Fibroblast of skin of right quadriceps (primary cell): ENCODE data around the gene FNBP1.

Experiments used
- DNase-seq: peaks from one replicate; pipeline ENCODE4 v3.0.0-alpha.2; 2013

FNBP1 gene

GRCh38 chr9:129871046-129871445 lies 171.9 kb downstream of the FNBP1 start:
- DNase-seq: no peak

DNA sequence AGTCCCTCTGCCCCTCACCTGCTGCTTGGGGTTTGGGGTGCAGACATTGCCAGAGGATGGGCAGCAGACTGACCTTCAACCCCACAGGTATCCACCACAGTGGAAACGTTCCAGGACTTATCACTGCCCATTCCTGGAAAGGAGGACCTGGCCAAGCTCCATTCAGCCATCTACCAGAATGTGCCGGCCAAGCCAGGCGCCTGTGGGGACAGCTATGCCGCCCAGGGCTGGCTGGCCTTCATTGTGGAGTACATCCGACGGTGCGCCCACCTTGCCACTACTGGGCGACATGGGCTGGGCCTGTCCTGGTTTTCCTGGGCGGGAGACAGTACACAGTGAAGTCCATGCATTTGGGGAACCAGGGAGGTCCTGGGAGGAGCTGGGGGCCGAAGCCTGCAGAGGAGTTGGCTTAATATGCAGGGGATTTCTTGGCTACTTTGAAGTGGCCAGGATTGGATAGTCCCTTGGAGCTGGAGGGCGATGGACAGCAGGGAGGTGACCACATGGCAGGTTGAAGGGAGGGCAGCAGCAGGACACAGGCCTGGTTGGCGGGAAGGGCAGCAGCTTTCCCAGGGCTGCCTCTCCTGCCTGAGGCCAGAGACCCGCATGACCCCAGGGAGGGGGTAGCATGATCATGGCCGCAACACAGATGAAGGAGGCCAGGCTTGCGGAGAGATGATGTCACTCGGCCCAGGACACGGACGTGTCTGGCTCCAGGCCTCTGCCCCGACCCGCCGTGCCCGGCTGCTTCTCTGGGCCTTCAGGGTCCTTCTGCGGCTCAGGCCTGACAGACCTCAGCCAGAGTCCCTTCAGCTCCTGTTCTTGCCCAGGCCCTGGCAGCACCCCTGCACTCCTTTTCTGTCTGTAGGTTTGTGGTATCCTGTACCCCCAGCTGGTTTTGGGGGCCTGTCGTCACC lies 173.1 kb downstream of the FNBP1 start:
- no peak for DNase-seq

DNA sequence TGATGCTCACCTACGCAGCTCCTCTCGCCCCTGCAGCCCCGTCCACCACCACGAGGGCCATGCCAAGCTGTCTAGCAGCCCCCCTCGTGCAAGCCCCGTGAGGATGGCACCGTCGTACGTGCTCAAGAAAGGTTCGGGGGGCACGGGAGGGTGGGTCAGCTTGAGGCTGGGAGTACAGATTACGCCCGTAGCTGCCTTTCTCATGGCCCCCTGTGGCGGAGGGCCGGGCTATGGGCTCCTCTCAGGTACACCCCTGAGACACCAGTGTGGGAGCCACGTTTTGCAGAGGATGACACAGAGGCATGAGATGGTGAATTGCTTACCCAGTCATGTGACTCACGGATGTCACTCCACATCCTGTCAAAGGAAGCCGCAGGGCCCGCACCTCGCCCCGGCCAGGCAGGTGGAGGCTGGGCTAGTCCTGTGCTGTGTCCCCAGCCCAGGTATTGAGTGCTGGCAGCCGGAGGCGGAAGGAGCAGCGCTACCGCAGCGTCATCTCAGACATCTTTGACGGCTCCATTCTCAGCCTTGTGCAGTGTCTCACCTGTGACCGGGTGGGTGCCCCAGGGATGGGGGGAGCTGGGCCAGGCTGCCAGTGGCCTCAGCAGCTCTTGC lies 174.0 kb downstream of the FNBP1 start:
- DNase-seq: no peak

GRCh38 chr9:129868023-129868871 lies 174.7 kb downstream of the FNBP1 start:
- no peak for DNase-seq

DNA sequence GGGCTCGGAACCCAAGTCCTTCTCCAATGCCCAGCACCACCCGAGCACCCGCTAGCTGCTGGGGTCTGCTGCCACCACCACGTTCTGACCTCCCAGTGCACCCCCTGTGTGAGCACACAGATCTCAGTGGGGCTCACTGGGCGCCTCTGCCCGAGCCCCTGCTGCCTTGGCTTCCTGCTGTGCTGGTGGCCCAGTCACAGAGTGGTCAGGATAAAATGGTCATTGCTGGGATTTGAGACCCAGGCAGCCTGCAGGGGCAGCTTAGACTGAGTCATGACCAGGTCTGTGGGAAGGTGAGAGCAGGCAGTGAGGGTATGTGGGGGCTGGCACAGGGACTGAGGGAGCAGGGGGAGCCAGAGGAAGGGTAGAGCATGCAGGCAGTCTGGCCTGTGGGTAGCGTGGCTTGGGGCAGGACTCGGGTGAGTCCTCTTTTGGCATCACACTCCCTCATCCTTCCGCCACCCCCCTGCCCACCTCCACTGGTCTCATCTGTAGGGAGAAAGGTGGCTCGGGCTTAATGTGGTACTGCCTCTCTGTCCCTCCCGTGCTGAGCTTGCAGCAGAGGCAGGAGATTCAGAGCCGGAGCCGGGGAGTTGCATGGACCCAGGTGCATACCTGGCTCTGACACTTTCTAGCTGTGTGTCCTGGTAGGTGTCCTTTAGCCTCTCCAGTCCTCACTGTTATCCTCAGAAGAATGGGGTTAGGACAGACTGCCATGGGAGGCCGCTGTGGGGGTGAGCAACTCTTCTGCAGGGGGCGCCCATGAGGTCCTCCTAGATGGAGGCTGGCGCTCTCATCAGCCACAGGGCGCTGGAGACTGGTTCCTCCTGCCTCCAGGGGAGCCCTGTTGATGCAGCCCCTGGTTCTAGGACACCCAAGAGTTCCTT lies 175.6 kb downstream of the FNBP1 start:
- DNase-seq: no peak

DNA sequence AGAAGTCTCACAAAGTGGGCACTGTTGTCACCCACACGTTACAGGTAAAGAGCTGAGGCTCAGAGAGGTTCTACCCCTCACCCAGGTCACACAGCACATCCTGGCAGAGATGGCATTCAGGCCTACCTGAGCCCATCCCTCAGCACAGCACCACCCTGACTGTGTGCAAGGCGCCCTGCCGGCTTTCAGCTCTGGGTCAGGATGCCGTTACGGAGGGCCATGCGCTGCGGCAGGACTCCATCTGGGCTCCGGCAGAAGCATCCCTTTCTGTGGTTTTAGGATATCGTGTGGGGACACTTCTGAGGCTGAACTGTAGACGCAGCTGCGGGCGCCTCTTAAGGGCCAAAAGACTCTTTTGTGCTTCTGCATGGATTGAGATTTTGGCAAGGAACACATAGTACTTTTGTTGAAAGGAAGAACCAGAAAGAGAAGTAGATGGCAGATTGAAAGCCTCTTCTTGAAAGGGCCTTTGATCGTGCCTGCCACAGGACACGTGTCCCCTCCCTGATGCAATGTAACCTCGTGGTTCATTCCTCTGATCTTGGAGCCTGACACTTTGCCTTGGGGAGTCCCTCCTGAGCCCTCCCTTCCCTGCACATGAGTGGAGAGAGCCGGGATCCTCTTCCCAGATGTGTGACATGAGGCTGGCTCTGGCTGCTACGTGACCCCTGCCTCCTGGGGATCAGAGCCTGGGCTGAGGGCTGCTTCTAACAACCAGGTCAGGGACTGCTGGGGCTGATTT lies 176.4 kb downstream of the FNBP1 start:
- no peak for DNase-seq

DNA sequence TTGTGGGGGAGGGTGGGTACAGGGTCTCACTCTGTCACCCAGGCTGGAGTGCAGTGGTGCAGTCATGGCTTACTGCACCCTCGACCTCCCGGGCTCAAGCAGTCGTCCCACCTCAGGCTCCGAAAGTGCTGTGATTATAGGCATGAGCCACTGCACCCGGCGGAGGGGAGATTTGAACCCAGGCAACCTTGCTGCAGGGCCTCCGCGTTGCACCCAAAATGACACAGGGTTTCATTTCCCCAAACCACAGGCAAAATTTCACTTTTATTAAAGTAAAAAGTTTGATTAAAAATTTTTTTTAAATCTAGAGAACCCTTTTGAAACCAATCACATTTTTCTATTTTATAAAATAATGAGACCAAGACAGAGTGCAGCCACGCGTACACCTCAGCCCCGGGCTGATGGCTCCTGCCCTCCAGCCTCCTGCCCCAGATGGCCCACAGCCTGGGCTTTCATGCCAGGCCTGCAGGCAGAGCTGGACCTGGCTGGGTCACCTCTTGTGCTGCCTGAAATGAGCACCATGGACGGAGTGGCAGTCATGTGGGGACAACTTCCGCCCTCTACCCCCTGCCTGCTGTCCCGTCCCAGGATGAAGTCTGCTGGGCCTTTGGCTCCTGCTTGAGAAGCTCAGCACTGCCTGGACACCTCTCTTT lies 177.2 kb downstream of the FNBP1 start:
- no peak for DNase-seq

DNA sequence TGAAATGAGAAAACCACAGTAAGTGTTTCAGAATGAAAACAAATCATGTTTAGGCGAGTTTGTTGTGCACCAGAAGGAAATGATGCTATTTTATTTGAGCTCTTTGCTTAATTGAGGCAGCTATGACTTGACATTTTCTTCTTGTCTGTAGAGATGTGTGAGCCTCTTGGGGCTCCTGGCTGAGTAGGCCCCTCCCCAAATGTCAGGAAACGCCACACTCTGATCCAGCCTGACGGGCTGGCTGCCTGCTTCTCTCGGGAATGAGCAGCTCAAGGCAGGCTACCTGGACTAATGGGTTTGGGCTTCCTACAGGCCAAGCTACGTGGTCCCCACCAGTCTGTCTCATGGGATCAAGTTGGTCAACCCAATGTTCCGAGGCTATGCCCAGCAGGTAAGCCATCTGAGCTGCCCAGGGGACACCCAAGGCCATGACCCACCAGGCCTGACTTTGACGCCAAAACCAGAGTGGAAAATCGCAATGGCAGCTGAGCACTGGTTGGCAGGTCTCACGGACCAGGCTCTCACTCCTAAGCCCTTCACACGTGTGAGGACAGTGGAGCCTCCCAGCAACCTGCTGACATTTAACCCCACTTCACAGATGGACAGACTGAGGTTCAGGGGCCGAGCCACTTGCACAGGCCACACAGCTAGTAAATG lies 177.9 kb downstream of the FNBP1 start:
- DNase-seq: no peak

DNA sequence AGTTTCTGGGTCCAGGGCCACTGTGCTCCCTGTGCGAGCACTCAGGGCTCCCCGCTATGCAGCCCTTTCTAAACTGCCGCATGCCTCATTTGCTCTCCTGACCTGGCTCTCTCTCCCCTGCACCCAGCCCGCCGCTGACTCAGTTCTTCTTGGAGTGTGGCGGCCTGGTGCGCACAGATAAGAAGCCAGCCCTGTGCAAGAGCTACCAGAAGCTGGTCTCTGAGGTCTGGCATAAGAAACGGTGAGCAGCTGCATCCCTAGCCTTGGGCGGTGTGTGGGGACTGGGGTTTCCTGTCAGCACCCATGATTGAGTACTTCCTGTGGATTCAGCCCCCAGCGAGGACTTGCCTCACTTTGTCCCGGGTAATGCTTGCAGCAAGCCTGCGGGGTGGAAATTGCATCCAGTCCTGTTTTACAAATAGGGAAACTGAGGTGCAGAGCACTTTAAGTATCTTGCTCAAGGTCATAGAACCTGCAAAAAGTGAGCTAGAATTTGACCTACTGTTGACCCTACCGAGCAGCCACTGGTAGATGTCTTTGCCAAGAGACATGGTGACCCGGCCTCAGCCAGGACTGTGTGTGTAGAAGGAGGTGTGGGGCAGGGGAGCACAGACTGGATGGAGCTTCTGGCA lies 179.8 kb downstream of the FNBP1 start:
- DNase-seq: peak; percentile 87

GRCh38 chr9:129861447-129861827 lies 181.6 kb downstream of the FNBP1 start:
- no peak for DNase-seq

DNA sequence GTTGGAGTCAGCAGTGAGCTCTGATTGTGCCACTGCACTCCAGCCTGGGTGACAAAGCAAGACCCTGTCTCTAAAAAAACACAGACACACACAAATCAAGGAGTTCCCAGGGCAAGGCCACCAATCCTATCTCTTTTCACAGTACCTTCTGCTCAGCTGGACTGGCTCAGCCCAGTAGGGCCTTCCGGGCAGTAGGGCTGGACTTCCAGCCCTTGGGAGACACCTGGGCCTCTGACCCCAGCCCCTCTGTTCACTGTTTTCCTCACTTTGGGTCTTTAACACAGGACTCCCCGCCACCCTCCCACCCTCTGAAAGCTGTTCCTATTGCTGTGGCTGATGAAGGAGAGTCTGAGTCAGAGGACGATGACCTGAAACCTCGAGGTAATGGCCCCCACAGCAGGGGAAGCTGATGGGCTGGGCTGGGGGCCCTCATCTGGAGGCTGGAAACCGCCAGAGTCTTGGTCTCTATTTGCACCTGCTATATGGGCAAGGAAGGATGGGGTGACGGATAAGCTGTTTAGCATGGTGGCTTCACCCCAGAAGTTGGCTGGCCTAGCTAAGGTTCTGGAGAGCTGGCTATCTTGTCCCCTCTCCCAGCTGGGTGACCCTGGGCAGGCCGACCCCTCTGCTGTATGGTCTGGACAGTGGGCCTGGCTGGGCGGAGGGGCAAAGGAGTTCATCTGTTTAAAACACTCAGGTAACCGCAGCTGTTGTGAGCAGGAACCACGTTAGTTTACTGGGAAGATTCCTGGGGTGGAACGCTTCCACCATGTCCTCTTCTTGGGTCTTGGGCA lies 182.1 kb downstream of the FNBP1 start:
- no peak for DNase-seq

- DNase-seq: no peak
Measured at GRCh38 chr9:129858167-129858962, 184.6 kb downstream of the FNBP1 start.

GRCh38 chr9:129857207-129857606 lies 185.8 kb downstream of the FNBP1 start:
- no peak for DNase-seq

GRCh38 chr9:129854588-129855110 lies 188.3 kb downstream of the FNBP1 start:
- DNase-seq: no peak

- DNase-seq: no peak
Measured at GRCh38 chr9:129853614-129854013, 189.4 kb downstream of the FNBP1 start.

DNA sequence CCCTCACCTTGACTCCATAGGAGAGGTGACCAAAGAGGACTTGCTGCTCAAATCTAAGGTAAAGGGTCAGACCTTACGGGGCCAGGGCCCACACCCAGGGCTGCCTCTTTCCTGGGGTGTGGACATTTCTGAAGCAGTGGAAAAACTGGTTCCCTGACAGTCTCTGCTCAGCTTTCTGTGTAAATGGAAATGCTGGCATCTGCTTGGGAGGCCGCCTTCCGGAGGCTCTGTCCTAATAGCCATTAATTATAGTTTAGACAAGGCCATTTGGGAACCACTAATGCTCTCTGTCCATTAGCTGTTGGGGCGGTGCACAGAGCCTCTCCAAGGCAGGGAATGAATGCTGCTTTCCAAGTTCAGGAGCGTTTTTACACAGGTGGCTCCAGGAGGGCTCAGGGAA lies 190.4 kb downstream of the FNBP1 start:
- DNase-seq: no peak

DNA sequence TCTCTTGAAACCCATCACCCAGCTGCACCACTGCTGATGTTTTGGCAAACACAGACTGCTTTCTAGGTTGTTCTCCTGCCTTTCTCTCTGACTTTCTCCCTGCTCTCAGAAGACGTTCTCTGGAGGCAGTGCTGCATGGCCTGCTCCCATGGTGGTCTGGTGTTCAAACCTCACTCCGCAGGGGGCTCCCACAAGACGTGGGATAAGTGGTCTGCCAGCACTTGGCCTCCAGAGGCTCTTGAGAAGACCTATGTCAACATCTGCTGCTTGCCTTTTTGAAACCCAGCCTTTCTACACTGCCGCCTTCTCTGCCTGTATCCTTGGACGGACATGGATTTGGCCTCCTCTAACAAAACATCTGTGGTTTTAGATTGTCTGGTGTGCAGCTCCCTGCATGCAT lies 191.2 kb downstream of the FNBP1 start:
- DNase-seq: no peak
